HepG2 (cell line): Measurements from ENCODE around the gene ISOC2. TPM values are rescaled to one million over a fixed set of nuclear protein-coding genes. Genes with fewer than 3 reads are reported as not detected.

ENCODE experiments used
- ADNP ChIP-seq: sonication (generic); formaldehyde crosslinking; IDR thresholded peaks from 2 replicates; pipeline ENCODE4 v1.4.0; 2020; ENCODE audit warnings: missing genetic modification reagents
- ATF2 ChIP-seq: sonication (generic); formaldehyde crosslinking; IDR thresholded peaks from 2 replicates; pipeline ENCODE4 v1.4.0; 2020; ENCODE audit warnings: missing genetic modification reagents
- CSRNP1 ChIP-seq: sonication (generic); formaldehyde crosslinking; IDR thresholded peaks from 2 replicates; pipeline ENCODE4 v1.8.1; 2023; ENCODE audit warnings: mild to moderate bottlenecking, missing genetic modification reagents
- DPF2 ChIP-seq: sonication (generic); formaldehyde crosslinking; IDR thresholded peaks from 2 replicates; pipeline ENCODE4 v1.4.0; 2020; ENCODE audit warnings: mild to moderate bottlenecking, low read depth, missing genetic modification reagents, borderline replicate concordance
- EED ChIP-seq: sonication (generic); formaldehyde crosslinking; IDR thresholded peaks from 2 replicates; pipeline ENCODE4 v1.5.0; 2020; ENCODE audit warnings: mild to moderate bottlenecking, missing genetic modification reagents
- ELK4 ChIP-seq: sonication (generic); formaldehyde crosslinking; IDR thresholded peaks from 2 replicates; pipeline ENCODE4 v1.9.0; 2021; ENCODE audit warnings: missing genetic modification reagents, borderline replicate concordance
- HDAC1 ChIP-seq: sonication (generic); formaldehyde crosslinking; IDR thresholded peaks from 2 replicates; pipeline ENCODE4 v1.5.1; 2020; ENCODE audit warnings: mild to moderate bottlenecking, missing genetic modification reagents
- HHEX ChIP-seq: IDR thresholded peaks from 2 replicates; pipeline ENCODE4 v1.6.1; 2016; ENCODE audit warnings: control low read depth
- KDM4B ChIP-seq: sonication (generic); formaldehyde crosslinking; IDR thresholded peaks from 2 replicates; pipeline ENCODE4 v1.4.0; 2020; ENCODE audit warnings: missing genetic modification reagents
- NR2C2 ChIP-seq: sonication (generic); formaldehyde crosslinking; IDR thresholded peaks from 2 replicates; pipeline ENCODE4 v1.4.0; 2020; ENCODE audit warnings: missing genetic modification reagents, mild to moderate bottlenecking, moderate library complexity, borderline replicate concordance
- SNAPC2 ChIP-seq: sonication (generic); formaldehyde crosslinking; IDR thresholded peaks from 2 replicates; pipeline ENCODE4 v1.8.1; 2022; ENCODE audit warnings: mild to moderate bottlenecking, missing genetic modification reagents
- SOX13 ChIP-seq, 3 experiments: fragments of 450-650 bp in 1 of 3; sonication (generic) in 1 of 3; formaldehyde crosslinking in 1 of 3; IDR thresholded peaks in 2 of 3; conservative IDR thresholded peaks in 1 of 3; 2 replicates each; pipeline versions ENCODE4 v1.5.0 to v1.6.1; 2016 to 2020; ENCODE audit warnings: antibody characterized with exemption in 1 of 3, mild to moderate bottlenecking in 1 of 3, missing compliant biosample characterization in 1 of 3, missing genetic modification reagents in 1 of 3, moderate library complexity in 1 of 3
- STAT5B ChIP-seq: sonication (generic); formaldehyde crosslinking; IDR thresholded peaks from 2 replicates; pipeline ENCODE4 v1.4.0; 2020; ENCODE audit warnings: missing genetic modification reagents
- TCF7 ChIP-seq: sonication (generic); IDR thresholded peaks from 2 replicates; pipeline ENCODE4 v1.6.1; 2016; ENCODE audit warnings: antibody characterized with exemption, low read depth
- TGIF2 ChIP-seq: IDR thresholded peaks from 2 replicates; pipeline ENCODE4 v1.6.1; 2016; ENCODE audit warnings: control low read depth, missing compliant biosample characterization
- ZBTB2 ChIP-seq: sonication (generic); formaldehyde crosslinking; IDR thresholded peaks from 2 replicates; pipeline ENCODE4 v1.8.0; 2022; ENCODE audit warnings: low read depth, missing genetic modification reagents
- ZNF124 ChIP-seq: sonication (generic); formaldehyde crosslinking; IDR thresholded peaks from 2 replicates; pipeline ENCODE4 v1.4.0; 2020; ENCODE audit warnings: missing genetic modification reagents
- ZNF232 ChIP-seq: sonication (generic); formaldehyde crosslinking; IDR thresholded peaks from 2 replicates; pipeline ENCODE4 v1.4.0; 2020; ENCODE audit warnings: missing genetic modification reagents, borderline replicate concordance
- ZNF33A ChIP-seq: sonication (generic); formaldehyde crosslinking; IDR thresholded peaks from 2 replicates; pipeline ENCODE4 v1.5.1; 2020; ENCODE audit warnings: missing genetic modification reagents, mild to moderate bottlenecking, moderate library complexity, borderline replicate concordance
- ZNF451 ChIP-seq: sonication (generic); formaldehyde crosslinking; IDR thresholded peaks from 2 replicates; pipeline ENCODE4 v1.5.0; 2020; ENCODE audit warnings: mild to moderate bottlenecking, missing genetic modification reagents
- ZNF460 ChIP-seq: sonication (generic); formaldehyde crosslinking; IDR thresholded peaks from 2 replicates; pipeline ENCODE4 v1.5.1; 2020; ENCODE audit warnings: missing genetic modification reagents, mild to moderate bottlenecking, borderline replicate concordance
- ZNF484 ChIP-seq: sonication (generic); formaldehyde crosslinking; IDR thresholded peaks from 2 replicates; pipeline ENCODE4 v1.5.1; 2020; ENCODE audit warnings: mild to moderate bottlenecking, low read depth, missing genetic modification reagents, borderline replicate concordance
- ZNF598 ChIP-seq: sonication (generic); formaldehyde crosslinking; IDR thresholded peaks from 2 replicates; pipeline ENCODE4 v1.5.1; 2020; ENCODE audit warnings: mild to moderate bottlenecking, missing genetic modification reagents, borderline replicate concordance
- ZNF713 ChIP-seq: sonication (generic); formaldehyde crosslinking; IDR thresholded peaks from 2 replicates; pipeline ENCODE4 v1.4.0; 2020; ENCODE audit warnings: mild to moderate bottlenecking, missing genetic modification reagents
- polyA plus RNA-seq, 8 experiments: library from polyadenylated mRNA; depleted of rRNA in 3 of 8; stranded (reverse) in 7 of 8; unstranded in 1 of 8; fragments of >200 nt; fragmentation: Illumina TruSeq in 4 of 8; extraction: Trizol in 4 of 8; gene quantifications; 2 replicates each; pipeline versions ENCODE4 v1.2.1 to v1.2.3, GENCODE V29; 2011 to 2016; ENCODE audit warnings: low read depth in 4 of 8, missing spikeins in 1 of 8, mixed read lengths in 1 of 8; ENCODE audit not compliant: insufficient read depth in 1 of 8
- total RNA-seq, 5 experiments: library from RNA; depleted of rRNA; stranded (reverse); fragments of >200 nt; fragmentation: Illumina TruSeq; extraction: Trizol; gene quantifications; 2 replicates each; pipeline ENCODE4 v1.2.3, GENCODE V29; 2016; ENCODE audit warnings: low read depth in 1 of 5

The ISOC2 gene
- total and polyA plus RNA-seq, 2 of the 13 experiments (the other 11 are each of a cell fraction or from before 2014, with no cell fraction given): 76.8 to 105 TPM

DNA sequence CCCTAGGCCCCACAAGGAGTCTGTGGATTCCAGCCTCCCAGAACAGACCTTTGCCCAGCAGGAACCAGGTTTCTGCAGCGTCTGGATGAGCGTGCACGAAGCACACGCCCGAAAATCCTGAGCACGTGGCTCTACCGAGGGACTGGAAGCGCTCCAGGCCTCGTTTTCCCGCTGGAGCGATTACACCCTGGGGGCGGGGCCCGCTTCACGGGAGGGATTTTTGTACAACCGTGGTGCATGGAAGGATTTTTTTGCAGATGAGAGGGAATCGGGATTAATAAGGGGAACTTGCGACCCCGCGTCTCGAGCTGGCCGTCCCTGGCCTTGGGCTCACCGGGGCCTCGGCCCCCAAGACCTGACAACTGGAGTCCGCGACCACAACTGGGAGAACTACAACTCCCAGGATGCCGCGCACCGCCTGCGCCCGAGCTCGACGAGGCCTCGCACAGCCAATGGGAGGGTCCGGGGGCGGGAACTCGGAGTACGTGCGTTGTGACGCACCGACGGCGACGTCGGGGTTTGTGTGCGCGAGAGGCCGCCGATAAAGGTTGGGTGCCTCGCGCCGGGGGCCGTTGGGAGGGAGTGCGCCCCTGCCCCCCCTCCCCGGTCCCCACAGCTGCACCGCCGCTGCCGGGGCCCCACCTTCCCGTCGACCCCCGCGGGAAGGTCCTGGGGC lies 14.8 kb upstream of the ISOC2 start, which contains the start of gene ZNF628 (continued):
- TF ChIP-seq CSRNP1 (CRISPR knock-in tag) (no peak; the same call in 1 of the 2 replicates), ADNP (CRISPR knock-in tag) (no peak), STAT5B (CRISPR knock-in tag) (peak; percentile 52; the same call in 1 of the 2 replicates), ATF2 (CRISPR knock-in tag) (peak; percentile 40; the same call in 1 of the 2 replicates), ZNF460 (no peak), TCF7 (no peak), ZNF713 (CRISPR knock-in tag) (0 out of 2 replicates have a peak, but pooled peaks have one; percentile 44), SOX13 (IDR thresholded peaks at IDR 0.05) (peak; percentile 81), SOX13 (CRISPR knock-in tag; conservative IDR thresholded peaks at IDR 0.05 in 1 of 2, IDR thresholded peaks at IDR 0.05 in 1 of 2) (peak in 1 of 2 experiments; percentile 23; a peak in 1 of 4 replicates), HDAC1 (CRISPR knock-in tag) (peak; percentile 63), ZNF484 (CRISPR knock-in tag) (peak; percentile 89; the same call in 1 of the 2 replicates), ZBTB2 (CRISPR knock-in tag) (peak; percentile 98), ZNF33A (no peak), EED (CRISPR knock-in tag) (peak; percentile 77; the same call in 1 of the 2 replicates), ELK4 (CRISPR knock-in tag) (no peak), HHEX (no peak), ZNF598 (peak; percentile 92; the same call in 1 of the 2 replicates), DPF2 (no peak), ZNF451 (CRISPR knock-in tag) (no peak), ZNF232 (CRISPR knock-in tag) (peak; percentile 95), ZNF124 (CRISPR knock-in tag) (no peak; the same call in 1 of the 2 replicates), KDM4B (no peak), SNAPC2 (CRISPR knock-in tag) (no peak; the same call in 1 of the 2 replicates), TGIF2 (CRISPR knock-in tag) (0 out of 2 replicates have a peak, but pooled peaks have one; percentile 33), NR2C2 (CRISPR knock-in tag) (peak; percentile 81)
